CD1c-positive myeloid dendritic cell (primary cell): ENCODE measurements around the gene ZNF584.

Experiments
- DNase-seq: peaks from one replicate; pipeline ENCODE4 v3.0.0-alpha.2; 2016; ENCODE audit errors: extremely low spot score

The ZNF584 gene

DNA sequence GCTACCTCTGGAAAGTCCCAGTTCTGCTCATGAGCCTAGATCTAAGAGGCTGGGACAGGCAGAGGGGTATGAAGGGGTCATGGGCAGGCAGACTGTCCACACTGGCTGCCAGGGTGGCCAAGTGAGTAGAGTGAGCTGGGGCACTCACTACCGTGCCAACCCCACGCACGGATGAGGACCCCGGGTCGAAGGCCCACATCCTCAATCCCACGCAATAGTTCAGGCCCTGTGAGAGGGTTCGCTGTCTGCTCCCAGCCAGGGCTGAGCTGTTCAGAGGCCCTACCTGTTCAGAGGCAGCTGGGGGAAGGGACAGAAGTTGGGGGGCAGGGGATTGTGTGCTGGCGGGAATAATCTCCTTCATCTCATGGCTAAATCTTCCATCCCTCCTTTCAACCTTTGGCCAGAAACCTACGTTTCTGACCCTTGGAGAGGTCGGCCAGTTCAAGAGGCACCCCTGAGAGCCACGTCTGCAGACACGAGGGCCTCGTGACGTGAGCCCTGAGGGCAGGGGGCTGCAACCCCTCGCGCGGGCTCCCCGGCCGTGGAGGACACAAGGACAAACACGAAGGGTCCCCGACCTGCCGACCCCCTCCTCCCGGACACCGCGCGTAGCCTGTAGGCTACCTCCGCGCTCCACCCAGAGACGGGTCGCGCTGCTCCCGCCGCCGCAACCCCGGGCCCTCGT, 22.4 kb upstream of the ZNF584 start:
- DNase-seq: no peak

GRCh38 chr19:58386576-58387337, 21.7 kb upstream of the ZNF584 start, which contains the start of gene RPS5:
TSS of gene RPS5 (plus strand) at chr19:58387269. CDS start at chr19:58388138, 869 bp downstream.
- peak; percentile 99 for DNase-seq

DNA sequence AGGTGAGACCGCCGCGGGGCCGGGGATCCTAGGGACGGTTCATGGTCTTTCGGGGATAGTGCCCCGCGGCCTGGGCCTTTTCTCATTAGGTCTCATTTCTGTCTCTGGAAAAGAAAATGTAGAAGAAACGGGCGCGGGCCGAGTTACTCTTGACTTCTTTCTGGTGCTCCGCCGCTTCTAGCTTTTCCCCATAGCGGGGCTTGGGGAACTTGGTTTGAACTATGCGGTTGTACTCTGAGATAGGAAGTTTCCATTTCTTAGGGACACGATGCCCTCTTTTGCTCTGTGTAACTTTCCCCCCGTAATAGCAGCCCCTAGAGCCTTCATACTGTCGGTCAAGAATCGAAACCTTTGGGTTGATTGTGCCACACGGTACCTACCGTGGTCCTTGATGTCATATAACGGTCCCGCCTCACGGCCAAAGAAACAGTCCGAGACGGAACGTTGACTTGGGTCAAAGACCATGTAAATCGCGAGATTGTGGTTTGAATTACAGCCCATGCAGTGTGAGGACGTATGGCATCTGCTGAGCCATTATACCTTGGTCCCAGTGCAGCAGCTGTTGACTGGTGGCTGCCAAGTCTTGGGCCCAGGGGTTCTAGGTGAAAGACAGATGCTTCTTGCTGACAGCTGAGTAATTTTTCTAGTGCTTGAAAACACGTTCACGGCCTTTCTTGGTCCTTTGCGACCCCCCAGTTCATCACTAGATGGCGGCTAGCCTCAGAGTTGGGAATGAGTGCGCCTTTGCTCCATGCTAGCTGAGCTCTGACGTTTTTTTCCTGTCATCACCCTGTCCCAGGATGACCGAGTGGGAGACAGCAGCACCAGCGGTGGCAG, 20.9 kb upstream of the ZNF584 start:
- DNase-seq: no peak

- DNase-seq: no peak
Measured at GRCh38 chr19:58388175-58388526, 20.3 kb upstream of the ZNF584 start.

GRCh38 chr19:58392945-58393724, 15.3 kb upstream of the ZNF584 start:
- no peak for DNase-seq

DNA sequence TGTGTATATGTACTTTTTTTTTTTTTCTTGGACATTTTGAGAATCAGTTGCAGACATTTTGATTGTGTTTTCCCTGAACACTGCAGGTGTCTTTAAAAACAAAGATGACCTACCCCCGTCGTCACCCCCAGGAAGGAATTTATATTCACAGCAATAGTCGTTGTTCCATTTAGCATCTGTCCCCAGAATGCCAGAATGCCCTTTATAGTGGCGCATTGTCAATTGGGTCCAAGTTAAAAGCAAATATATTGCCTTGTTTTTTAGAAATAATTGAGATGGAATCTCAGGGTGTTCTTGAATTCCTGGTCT, 14.8 kb upstream of the ZNF584 start:
- no peak for DNase-seq

GRCh38 chr19:58394821-58395219, 13.6 kb upstream of the ZNF584 start:
- DNase-seq: no peak

DNA sequence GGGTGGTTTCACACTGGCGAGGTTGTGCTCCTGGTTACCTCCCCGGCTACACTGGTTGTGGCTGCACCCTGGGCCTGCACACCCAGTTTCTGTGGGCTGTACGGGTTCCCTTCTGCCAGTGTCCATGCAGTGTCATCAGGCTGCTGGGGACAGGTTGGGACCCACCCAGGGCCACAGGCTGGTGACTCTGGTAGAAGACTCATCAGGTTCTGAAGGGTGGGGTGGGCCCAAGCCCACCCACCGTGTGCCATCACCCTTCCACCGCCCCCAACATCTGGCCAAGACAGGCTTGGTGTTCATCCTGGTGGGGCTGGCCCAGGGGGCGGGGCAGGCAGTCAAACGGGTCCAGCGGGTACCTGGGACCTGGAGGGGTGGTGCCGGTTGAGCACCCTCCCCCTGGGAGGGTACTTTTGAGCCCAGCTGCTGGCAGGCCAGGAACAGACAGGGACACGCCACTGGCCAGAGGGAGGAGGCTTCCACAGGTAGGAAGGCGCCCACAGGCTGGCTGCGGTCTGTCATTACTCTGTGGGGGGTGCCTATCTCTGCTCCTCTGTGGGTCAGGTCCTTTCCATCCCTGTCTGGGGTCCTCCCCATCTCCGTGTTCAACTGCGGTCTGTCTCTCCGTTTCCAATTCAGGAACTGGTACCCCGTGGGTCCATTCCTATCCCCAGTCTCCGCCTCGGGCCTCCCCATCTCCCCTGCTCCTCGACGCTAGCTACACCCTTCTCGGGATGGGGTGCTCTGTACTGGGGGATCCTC, 13.1 kb upstream of the ZNF584 start, which contains the start of gene RNF225:
Gene RNF225, plus strand, starts transcription at position 437 of the 759 bp plus-strand sequence. CDS start 434 bp downstream, outside the sequence.
- DNase-seq: no peak

DNA sequence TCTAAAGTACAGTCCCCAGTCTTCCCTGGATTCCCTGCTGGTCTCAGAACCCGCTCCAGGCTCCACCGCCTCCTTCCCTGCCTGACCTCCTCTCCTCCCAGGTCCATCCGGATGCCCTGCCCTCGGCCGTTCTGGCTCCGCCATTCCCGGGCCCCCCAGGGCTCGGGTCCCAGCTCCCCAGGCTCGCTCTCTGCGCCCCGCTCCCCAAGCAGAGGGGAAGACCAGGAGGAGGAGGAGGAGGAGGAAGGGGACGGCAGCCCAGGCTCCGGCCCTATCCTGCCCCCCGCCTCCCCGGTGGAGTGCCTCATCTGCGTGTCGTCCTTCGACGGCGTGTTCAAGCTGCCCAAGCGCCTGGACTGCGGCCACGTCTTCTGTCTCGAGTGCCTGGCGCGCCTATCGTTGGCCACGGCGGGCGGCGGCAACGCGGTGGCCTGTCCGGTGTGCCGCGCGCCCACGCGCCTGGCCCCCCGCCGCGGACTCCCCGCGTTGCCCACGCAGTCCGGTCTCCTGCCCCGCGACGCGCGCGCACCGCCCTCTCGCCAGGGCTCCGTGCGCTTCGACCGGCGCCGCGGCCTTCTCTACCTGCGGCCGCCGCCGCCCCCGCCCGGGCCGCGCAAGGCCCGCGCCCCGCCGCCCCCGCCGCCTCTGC, 12.3 kb upstream of the ZNF584 start:
- DNase-seq: no peak

DNA sequence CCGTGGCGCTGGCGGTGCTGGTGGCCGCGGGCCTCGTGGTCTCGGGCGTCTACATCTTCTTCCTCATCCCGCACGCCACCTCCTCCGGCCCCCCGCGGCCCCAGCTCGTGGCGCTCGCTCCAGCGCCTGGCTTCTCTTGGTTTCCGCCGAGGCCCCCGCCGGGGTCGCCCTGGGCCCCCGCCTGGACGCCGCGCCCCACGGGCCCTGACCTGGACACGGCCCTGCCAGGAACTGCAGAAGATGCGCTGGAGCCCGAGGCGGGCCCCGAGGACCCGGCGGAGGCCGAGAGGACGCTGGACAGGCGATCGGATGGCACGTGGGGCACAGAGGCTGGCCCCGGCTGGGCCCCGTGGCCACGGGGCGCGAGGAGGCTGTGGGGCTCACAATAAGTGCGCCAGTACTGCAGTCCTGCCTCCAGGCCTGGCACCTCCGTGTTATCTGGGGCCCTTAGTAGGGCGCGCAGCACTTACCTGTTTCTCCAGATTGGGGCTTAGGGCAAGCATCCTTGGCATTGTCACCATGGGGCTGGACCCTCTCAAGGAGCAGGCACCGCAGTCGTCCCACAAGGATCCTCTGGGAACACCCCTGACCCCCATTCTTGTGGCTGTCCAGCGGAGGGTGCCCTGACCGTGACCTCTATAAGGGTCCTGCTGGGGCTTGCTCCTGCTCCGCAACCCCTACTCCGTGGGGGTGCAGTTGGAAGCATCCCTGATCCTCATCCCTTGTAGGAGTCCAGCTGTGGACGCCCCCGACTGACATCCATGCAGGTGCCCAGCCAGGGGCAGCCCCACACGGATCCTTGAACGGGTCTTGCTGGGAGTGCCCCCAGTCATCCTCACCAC, 11.5 kb upstream of the ZNF584 start:
- no peak for DNase-seq

DNA sequence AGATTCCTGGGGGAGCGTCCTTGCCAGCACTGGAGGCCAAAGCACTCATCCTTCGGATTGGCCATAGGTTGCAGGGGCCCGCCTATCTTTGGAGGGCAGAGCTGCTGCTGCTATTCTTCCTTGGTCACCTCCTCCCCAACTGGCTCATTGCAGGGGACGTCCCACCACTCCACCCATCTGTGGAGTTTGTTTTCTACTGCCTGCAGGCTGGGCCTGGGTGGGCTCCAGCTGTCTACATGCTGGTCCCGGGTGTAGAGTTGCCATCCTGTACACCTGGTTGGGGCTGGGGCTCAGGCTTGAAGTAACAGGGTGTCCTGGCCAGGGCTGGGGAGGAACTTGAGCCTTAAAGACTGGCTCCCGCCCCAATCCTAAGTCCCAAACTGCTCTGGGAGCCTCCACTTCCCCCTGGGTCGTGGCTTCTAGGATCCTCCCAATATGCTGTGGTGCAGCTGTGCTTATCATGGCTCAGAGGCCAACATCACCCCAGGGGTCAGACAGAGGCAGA, 10.9 kb upstream of the ZNF584 start:
- no peak for DNase-seq

- no peak for DNase-seq
Measured at GRCh38 chr19:58398087-58398486, 10.4 kb upstream of the ZNF584 start.

GRCh38 chr19:58398545-58398944, 9.9 kb upstream of the ZNF584 start:
- DNase-seq: no peak

DNA sequence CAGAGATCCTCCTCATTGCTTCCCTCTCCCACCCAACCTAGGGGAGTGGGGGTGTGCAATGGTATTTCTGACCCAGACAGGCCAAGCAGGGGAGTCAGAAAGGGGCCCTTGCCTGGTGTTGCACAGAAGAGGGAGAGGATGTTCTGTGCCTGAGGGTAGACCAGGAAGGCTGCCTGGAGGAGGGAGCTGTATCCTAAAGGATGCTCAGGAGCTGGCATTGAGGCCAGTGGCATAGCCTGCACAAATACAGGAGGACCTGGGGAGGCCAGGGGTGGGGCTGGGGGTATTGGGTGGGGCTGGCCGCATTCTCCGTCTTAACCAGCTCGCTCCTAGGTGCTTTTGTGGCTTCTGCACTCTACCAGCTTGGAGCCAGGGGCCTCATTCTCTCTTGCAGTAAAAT, 8.5 kb upstream of the ZNF584 start:
- DNase-seq: no peak

DNA sequence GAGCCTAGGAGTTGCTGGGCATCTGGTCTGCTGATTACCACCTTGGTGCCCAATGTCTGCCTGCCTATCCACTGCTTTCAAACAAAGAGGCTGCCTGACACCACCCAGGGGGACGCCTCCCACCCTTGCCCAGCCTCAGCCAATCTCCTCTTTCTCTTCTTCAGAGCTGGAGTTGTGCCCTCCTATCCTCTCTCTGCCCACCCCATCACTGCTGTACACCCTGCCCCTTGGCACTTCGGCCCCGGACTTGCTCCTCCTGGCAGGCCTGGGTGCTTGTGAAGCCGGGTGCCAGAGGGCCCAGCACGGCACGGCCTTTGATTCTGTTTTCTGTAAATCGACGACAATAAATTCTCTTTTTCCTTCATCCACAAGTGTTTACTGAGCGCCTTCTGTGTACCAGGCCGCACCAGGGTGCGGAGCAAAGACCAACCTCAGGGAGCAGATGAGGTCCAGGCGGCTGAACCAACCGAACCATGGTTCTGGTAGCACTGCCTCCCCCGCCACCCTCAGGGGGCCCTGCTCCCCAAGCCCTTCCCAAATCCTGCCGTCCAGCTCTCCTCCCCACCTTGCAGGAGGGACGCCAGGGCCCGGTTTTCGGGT, 8.0 kb upstream of the ZNF584 start:
- no peak for DNase-seq

GRCh38 chr19:58400916-58401839, 7.3 kb upstream of the ZNF584 start:
- DNase-seq: peak; percentile 100

- DNase-seq: no peak
Measured at GRCh38 chr19:58401840-58402421, 6.5 kb upstream of the ZNF584 start.
